ENCODE data around the gene CNGA1. TPM values are rescaled to one million over a fixed set of nuclear protein-coding genes. Genes with fewer than 3 reads are reported as not detected.

CNGA1 gene
- total and polyA plus RNA-seq, 3 donors from 2014 or later = 0.28 to 1.7 (median 0.47) TPM

DNA sequence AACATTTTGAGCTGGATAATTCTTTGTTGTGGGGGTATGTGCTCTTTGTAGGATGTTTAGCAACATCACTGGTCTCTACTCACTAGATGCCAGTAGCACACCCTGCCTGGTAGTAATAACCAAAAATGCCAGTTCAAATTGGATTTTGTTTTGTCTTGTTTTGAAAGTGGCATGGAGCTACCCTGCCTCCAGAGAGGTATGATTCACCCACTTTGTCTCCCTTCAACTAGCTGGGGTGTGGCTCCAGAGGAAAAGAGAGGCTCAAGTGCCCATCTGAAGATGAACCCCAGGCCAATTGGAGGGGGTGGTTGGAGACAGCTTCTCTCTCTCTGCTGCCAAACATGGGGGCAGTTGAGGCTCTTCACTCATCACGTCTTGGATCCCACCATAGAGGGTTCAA lies 34.6 kb upstream of the CNGA1 start:
- 78 to 100% methylated on average over 1 of the region's 1 CpG for WGBS, 2 donors
- intact Hi-C loops (cut with DNase I; ENCODE audit: low total_unique reads) = no loop called here
- DNase-seq = no peak

DNA sequence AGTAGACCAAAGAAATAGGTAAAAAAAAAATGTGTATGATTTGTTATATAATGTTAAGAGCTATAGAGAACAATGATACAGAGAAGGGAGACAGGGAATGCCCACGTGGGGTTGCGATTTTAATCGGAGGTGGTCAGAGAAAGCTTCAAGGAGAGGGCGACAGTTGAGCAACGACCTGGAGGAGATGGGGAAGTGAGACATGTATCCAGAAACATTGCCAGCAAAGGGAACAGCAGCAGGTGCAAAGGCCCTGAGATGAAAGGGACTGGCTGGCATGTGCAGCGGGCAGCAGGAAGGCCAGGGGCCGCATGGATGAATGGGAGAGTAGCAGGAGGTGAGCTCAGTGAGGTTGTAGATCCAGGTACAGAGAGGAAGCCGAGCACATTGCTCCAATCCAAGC lies 33.0 kb upstream of the CNGA1 start:
- intact Hi-C loops (cut with DNase I; ENCODE audit: low total_unique reads) = no loop called here
- DNase-seq = no peak
- 77 to 88% methylated on average over 8 of the region's 8 CpGs for WGBS, 2 donors
- Histone ChIP-seq H3K9me3 (no peaks in the 10 kb centered on the region), H3K27ac (no peak overlapping the region), H3K36me3 (ENCODE audit: low read depth, missing control alignments) (no peaks in the 10 kb centered on the region), H3K4me1 (no peaks in the 10 kb centered on the region), H3K27me3 (no peaks in the 10 kb centered on the region), H3K4me3 (no peak overlapping the region)
- TF ChIP-seq POLR2A (IDR thresholded peaks at IDR 0.05) = no peak
- TF ChIP-seq, protein P1, sequence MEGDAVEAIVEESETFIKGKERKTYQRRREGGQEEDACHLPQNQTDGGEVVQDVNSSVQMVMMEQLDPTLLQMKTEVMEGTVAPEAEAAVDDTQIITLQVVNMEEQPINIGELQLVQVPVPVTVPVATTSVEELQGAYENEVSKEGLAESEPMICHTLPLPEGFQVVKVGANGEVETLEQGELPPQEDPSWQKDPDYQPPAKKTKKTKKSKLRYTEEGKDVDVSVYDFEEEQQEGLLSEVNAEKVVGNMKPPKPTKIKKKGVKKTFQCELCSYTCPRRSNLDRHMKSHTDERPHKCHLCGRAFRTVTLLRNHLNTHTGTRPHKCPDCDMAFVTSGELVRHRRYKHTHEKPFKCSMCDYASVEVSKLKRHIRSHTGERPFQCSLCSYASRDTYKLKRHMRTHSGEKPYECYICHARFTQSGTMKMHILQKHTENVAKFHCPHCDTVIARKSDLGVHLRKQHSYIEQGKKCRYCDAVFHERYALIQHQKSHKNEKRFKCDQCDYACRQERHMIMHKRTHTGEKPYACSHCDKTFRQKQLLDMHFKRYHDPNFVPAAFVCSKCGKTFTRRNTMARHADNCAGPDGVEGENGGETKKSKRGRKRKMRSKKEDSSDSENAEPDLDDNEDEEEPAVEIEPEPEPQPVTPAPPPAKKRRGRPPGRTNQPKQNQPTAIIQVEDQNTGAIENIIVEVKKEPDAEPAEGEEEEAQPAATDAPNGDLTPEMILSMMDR (IDR thresholded peaks at IDR 0.05) = no peak

More for the DNA sequence above, 34.6 kb upstream of the CNGA1 start:
- Histone ChIP-seq H3K4me3 (no peak overlapping the region), H3K4me1 (no peaks in the 10 kb centered on the region), H3K36me3 (ENCODE audit: low read depth, missing control alignments) (no peaks in the 10 kb centered on the region), H3K9me3 (no peaks in the 10 kb centered on the region), H3K27ac (no peak overlapping the region), H3K27me3 (no peaks in the 10 kb centered on the region)
- TF ChIP-seq, protein P1 (IDR thresholded peaks at IDR 0.05) = no peak
- no peak for TF ChIP-seq POLR2A (IDR thresholded peaks at IDR 0.05)

DNA sequence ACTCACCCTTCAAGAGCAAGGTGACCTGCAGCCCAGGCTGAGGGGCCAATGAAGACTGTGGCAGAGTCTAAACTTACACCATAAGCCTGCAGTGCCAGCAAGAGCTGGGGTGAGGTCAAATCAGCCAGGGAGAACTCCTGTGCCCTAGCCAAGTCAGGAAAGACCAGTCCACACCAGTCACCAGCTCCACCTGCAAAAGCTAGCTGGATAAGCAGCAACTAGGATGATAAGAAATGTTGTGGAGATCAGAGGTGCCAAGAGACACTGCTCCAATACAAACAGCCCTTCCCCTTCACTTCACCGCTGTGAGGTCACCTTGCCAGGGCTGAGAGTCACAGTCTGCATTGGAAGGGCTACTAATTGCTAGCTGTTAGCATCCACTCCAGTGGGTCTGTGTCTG lies 31.4 kb upstream of the CNGA1 start:
- H3K27ac ChIP-seq = no peak overlapping the region
- no peaks in the 10 kb centered on the region for H3K4me1 ChIP-seq
- intact Hi-C loops (cut with DNase I; ENCODE audit: low total_unique reads) = no loop called here
- DNase-seq = no peak
- H3K36me3 ChIP-seq (ENCODE audit: low read depth, missing control alignments) = no peaks in the 10 kb centered on the region
- no peak overlapping the region for H3K4me3 ChIP-seq
- no peaks in the 10 kb centered on the region for H3K27me3 ChIP-seq
- H3K9me3 ChIP-seq = no peaks in the 10 kb centered on the region
- TF ChIP-seq, protein P1 (IDR thresholded peaks at IDR 0.05) = no peak
- no peak for TF ChIP-seq POLR2A (IDR thresholded peaks at IDR 0.05)
- 78 to 80% methylated on average over 1 of the region's 1 CpG for WGBS, 2 donors

DNA sequence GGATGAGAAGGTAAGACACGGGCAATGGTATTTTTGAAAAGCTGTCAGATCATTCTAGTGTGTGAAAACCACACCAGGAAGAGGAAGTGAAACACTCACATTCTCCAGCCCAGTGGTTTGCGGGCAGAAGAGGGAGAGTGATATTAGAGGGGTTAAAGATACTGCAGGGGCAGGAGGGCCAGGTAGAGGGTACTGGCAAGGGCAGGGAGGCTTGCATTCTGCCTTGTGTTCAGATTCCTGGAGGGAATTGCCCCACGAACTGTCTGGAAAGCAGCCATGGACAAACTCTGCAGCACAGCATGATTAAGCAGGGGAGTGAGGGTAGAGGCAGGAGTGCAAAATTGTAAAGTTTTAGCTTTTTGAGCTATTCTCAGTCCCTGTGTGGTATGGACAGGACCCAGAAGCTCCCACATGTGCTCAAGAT lies 31.0 kb upstream of the CNGA1 start:
- no peaks in the 10 kb centered on the region for H3K27me3 ChIP-seq
- TF ChIP-seq, protein P1 (IDR thresholded peaks at IDR 0.05) = no peak
- no peak for TF ChIP-seq POLR2A (IDR thresholded peaks at IDR 0.05)
- 47 to 63% methylated on average over 3 of the region's 3 CpGs for WGBS, 2 donors

DNA sequence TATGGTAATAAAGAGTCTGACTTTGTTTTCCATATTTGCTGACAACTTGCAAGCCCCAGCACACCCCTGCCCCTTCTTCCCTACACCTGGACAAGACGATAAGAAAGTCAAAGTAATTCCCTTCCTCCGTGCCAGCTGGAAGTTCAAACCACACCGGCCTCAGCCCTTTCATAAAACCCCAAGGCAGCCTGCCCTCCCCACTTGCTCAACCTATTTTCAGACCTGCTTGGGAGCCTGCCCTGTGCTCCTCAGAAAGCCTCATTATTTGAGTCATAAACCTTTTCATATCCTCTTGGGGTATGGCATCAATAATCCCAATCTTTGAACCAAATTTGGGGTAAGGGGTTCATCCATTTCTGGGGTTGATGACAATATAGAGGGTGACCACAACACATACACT lies 29.6 kb upstream of the CNGA1 start:
- TF ChIP-seq, protein P1 (IDR thresholded peaks at IDR 0.05) = no peak
- no peak for TF ChIP-seq POLR2A (IDR thresholded peaks at IDR 0.05)
- Histone ChIP-seq H3K36me3 (ENCODE audit: low read depth, missing control alignments) (no peaks in the 10 kb centered on the region), H3K4me1 (no peaks in the 10 kb centered on the region), H3K9me3 (no peaks in the 10 kb centered on the region), H3K27ac (no peak overlapping the region), H3K4me3 (no peak overlapping the region), H3K27me3 (no peaks in the 10 kb centered on the region)
- no peak for DNase-seq
- intact Hi-C loops (cut with DNase I; ENCODE audit: low total_unique reads) = no loop called here
- 68 to 80% methylated on average over 3 of the region's 3 CpGs for WGBS, 2 donors

More for the DNA sequence above, 31.0 kb upstream of the CNGA1 start:
- Histone ChIP-seq H3K27ac (no peak overlapping the region), H3K4me1 (no peaks in the 10 kb centered on the region), H3K4me3 (no peak overlapping the region), H3K9me3 (no peaks in the 10 kb centered on the region), H3K36me3 (ENCODE audit: low read depth, missing control alignments) (no peaks in the 10 kb centered on the region)
- intact Hi-C loops (cut with DNase I; ENCODE audit: low total_unique reads) = no loop called here
- DNase-seq = no peak

All from testis (tissue), 3 donors.